Endothelial cell of umbilical vein (primary cell): ENCODE measurements around the gene PLBD2. TPM values are rescaled to one million over a fixed set of nuclear protein-coding genes. Genes with fewer than 3 reads are reported as not detected.

Experiments used
- BruUV-seq: library from RNA; stranded (reverse); fragments of 400-500 nt; replicated peaks from 2 replicates; lab custom pipeline; 2021; lab: Mats Ljungman, UMichigan
- CTCF ChIA-PET: fragments of 300-600, 350-600 bp; sonication (Branson Sonifier 250); formaldehyde crosslinking; loops from one replicate; lab custom pipeline; 2021; ENCODE audit warnings: antibody characterized with exemption, inconsistent platforms; lab: Charles Lee
- POLR2A ChIA-PET: fragments of 300-600, 350-600 bp; sonication (Branson Sonifier 250); formaldehyde crosslinking; loops from one replicate; lab custom pipeline; 2021; ENCODE audit warnings: antibody characterized with exemption, inconsistent platforms; lab: Charles Lee
- DNase-seq: peaks from one replicate; pipeline ENCODE4 v3.0.0-alpha.2; 2011; ENCODE audit warnings: low read depth, low spot score
- FAIRE-seq: peaks from 2 replicates; lab custom pipeline; 2011; peaks lifted over from hg19 to GRCh38; lab: Jason Lieb, UNC
- H2AFZ ChIP-seq: 2 replicates; pipeline ENCODE4 v1.6.0; 2012; ENCODE audit warnings: low read depth, low read length, control low read depth, inconsistent platforms
- H3K27ac ChIP-seq: 2 replicates; pipeline ENCODE4 v1.5.1; 2011; ENCODE audit warnings: low read depth, mild to moderate bottlenecking, control low read depth, low read length, moderate library complexity; ENCODE audit not compliant: insufficient read depth
- H3K27me3 ChIP-seq, 2 experiments: 2 replicates each; pipeline versions ENCODE4 v1.6.0 to v1.6.1; 2011; ENCODE audit warnings: low read length in 2 of 2, mixed read lengths in 1 of 2; ENCODE audit not compliant: control insufficient read depth in 2 of 2, insufficient read depth in 2 of 2
- H3K36me3 ChIP-seq, 2 experiments: 2 replicates in 1 of 2; 3 replicates in 1 of 2; pipeline ENCODE4 v1.5.1; 2011; ENCODE audit warnings: low read length in 2 of 2, mild to moderate bottlenecking in 1 of 2, moderate library complexity in 1 of 2; ENCODE audit not compliant: control insufficient read depth in 2 of 2, insufficient read depth in 2 of 2; ENCODE audit errors: extremely low read depth in 1 of 2
- H3K4me1 ChIP-seq: 3 replicates; pipeline ENCODE4 v1.5.1; 2011; ENCODE audit warnings: mild to moderate bottlenecking, low read length; ENCODE audit not compliant: control insufficient read depth, insufficient read depth; ENCODE audit errors: extremely low read depth
- H3K4me2 ChIP-seq: 2 replicates; pipeline ENCODE4 v1.6.1; 2011; ENCODE audit warnings: low read length, control low read depth, mixed read lengths; ENCODE audit not compliant: insufficient read depth
- H3K4me3 ChIP-seq, 3 experiments: fragments of 200-600 bp in 1 of 3; sonication (generic), shearing (Covaris generic) in 1 of 3; replicated peaks in 1 of 3; 2 replicates each; pipeline ENCODE4 v1.5.1; 2011 to 2016; ENCODE audit warnings: control low read depth in 3 of 3, low read length in 3 of 3, mild to moderate bottlenecking in 2 of 3, inconsistent platforms in 1 of 3, low read depth in 1 of 3, moderate library complexity in 1 of 3; ENCODE audit not compliant: insufficient read depth in 1 of 3
- H3K79me2 ChIP-seq: 2 replicates; pipeline ENCODE4 v1.6.0; 2012; ENCODE audit warnings: low read length, inconsistent platforms; ENCODE audit not compliant: control insufficient read depth, insufficient read depth
- H3K9ac ChIP-seq: replicated peaks from 2 replicates; pipeline ENCODE3; 2011; ENCODE audit warnings: low read length, control low read depth; ENCODE audit not compliant: insufficient read depth; ENCODE audit errors: extremely low read depth
- H3K9me1 ChIP-seq: replicated peaks from 3 replicates; pipeline ENCODE4 v1.6.0; 2011; ENCODE audit warnings: mild to moderate bottlenecking, low read length; ENCODE audit not compliant: control insufficient read depth, insufficient read depth; ENCODE audit errors: extremely low read depth
- H3K9me3 ChIP-seq: replicated peaks from 2 replicates; pipeline ENCODE4 v1.5.1; 2012; ENCODE audit warnings: low read length, inconsistent platforms; ENCODE audit not compliant: control insufficient read depth, insufficient read depth
- H4K20me1 ChIP-seq: replicated peaks from 2 replicates; pipeline ENCODE3; 2011; ENCODE audit warnings: mild to moderate bottlenecking, low read length; ENCODE audit not compliant: control insufficient read depth, insufficient read depth; ENCODE audit errors: extremely low read depth
- CTCF ChIP-seq, 2 donors: IDR thresholded peaks; 1 replicate in 1 of 2; 2 replicates in 1 of 2; pipeline ENCODE4 v1.5.1; 2011; ENCODE audit warnings: low read length in 2 of 2, mild to moderate bottlenecking in 2 of 2, moderate library complexity in 2 of 2, control low read depth in 1 of 2, inconsistent platforms in 1 of 2, low read depth in 1 of 2; ENCODE audit not compliant: insufficient read depth in 1 of 2; ENCODE audit errors: extremely low read depth in 1 of 2
- EZH2 ChIP-seq: IDR thresholded peaks from 2 replicates; pipeline ENCODE4 v1.6.1; 2012; ENCODE audit warnings: borderline replicate concordance, low read depth, mild to moderate bottlenecking, moderate library complexity, low read length, inconsistent platforms; ENCODE audit not compliant: severe bottlenecking
- FOS ChIP-seq: IDR thresholded peaks from 2 replicates; pipeline ENCODE4 v1.6.1; 2011; ENCODE audit warnings: mild to moderate bottlenecking, low read length, moderate library complexity, borderline replicate concordance; ENCODE audit not compliant: insufficient read depth
- GATA2 ChIP-seq: IDR thresholded peaks from 2 replicates; pipeline ENCODE4 v1.7.0; 2011; ENCODE audit warnings: low read depth, mild to moderate bottlenecking, moderate library complexity, mixed read lengths, low read length; ENCODE audit not compliant: insufficient read length, insufficient read depth
- JUN ChIP-seq: IDR thresholded peaks from 2 replicates; pipeline ENCODE4 v1.6.1; 2011; ENCODE audit warnings: borderline replicate concordance, low read depth; ENCODE audit not compliant: insufficient read length, insufficient read depth
- MAX ChIP-seq: IDR thresholded peaks from 2 replicates; pipeline ENCODE4 v1.6.1; 2011; ENCODE audit not compliant: insufficient read depth, insufficient read length
- MYC ChIP-seq: IDR thresholded peaks from one replicate; pipeline ENCODE4 v1.6.1; 2011; ENCODE audit warnings: mild to moderate bottlenecking, low read depth, low read length
- POLR2A ChIP-seq: IDR thresholded peaks from 2 replicates; pipeline ENCODE4 v1.6.1; 2012; ENCODE audit warnings: low read depth, mild to moderate bottlenecking, control low read depth, low read length
- POLR2AphosphoS5 ChIP-seq: IDR thresholded peaks from 2 replicates; pipeline ENCODE4 v1.6.1; 2012; ENCODE audit warnings: low read depth, mild to moderate bottlenecking, control low read depth, low read length, moderate library complexity; ENCODE audit not compliant: insufficient read depth
- dilution Hi-C: fragments of 300-500 bp; cut with MboI; formaldehyde crosslinking; loops from one replicate; pipeline ENCODE4 v1.15.0; 2019; ENCODE audit warnings: low sequenced_read_pairs; ENCODE audit not compliant: extremely low pct_ligation_motif_present
- intact Hi-C: fragments of 100-400 bp; cut with micrococcal nuclease; formaldehyde crosslinking; loops from one replicate; pipeline ENCODE4 v1.10.0; 2022
- polyA plus RNA-seq, 4 experiments: library from polyadenylated mRNA; depleted of rRNA in 3 of 4; stranded (reverse) in 3 of 4; unstranded in 1 of 4; fragments of >200 nt; gene quantifications; 2 replicates each; pipeline versions ENCODE4 v1.2.1 to v1.2.3, GENCODE V29; 2011 to 2012; ENCODE audit warnings: missing spikeins in 1 of 4
- total RNA-seq: library from RNA; stranded (reverse); gene quantifications from 2 replicates; pipeline ENCODE4 v1.2.3, GENCODE V29; 2021

Gene PLBD2
- total and polyA plus RNA-seq, 2 donors (not counting 3 experiments of a cell fraction or from before 2014, with no cell fraction given) = 24.4 to 46.8 TPM

- no peaks in the 10 kb centered on the region for H4K20me1 ChIP-seq
- H3K27ac ChIP-seq = no peak overlapping the region
- intact Hi-C loops = no loop called here
- no TSS peak for BruUV-seq
- FAIRE-seq (no peak), DNase-seq (no peak)
- H2AFZ ChIP-seq = no peak overlapping the region
- H3K9me1 ChIP-seq = no peaks in the 10 kb centered on the region
- peaks cover 0 to 3% of the 10 kb centered on the region in 2 experiments for H3K27me3 ChIP-seq
- H3K79me2 ChIP-seq = no peaks in the 10 kb centered on the region
- dilution Hi-C loops = no loop called here
- H3K9me3 ChIP-seq = no peaks in the 10 kb centered on the region
- ChIA-PET POLR2A (no interaction called here), CTCF (interaction anchor here (1.2 kb wide), 1 partner anchor 25 kb away, joined by 5 read pairs; no protein-coding TSS in a partner anchor)
- H3K4me3 ChIP-seq = no peak overlapping the region
- no peak overlapping the region for H3K9ac ChIP-seq
- no peaks in the 10 kb centered on the region for H3K4me1 ChIP-seq
- TF ChIP-seq GATA2 = no peak
- no peak for TF ChIP-seq FOS
- TF ChIP-seq EZH2 = no peak
- no peak for TF ChIP-seq MYC
- TF ChIP-seq POLR2A = no peak
- no peak for TF ChIP-seq MAX
- TF ChIP-seq POLR2AphosphoS5 = no peak
- TF ChIP-seq CTCF (IDR thresholded peaks at IDR 0.05; ENCODE audit: extremely low read depth in 1 of 2, insufficient read depth in 1 of 2, low read depth in 1 of 2, low read length in 2 of 2) = no peak
- no peak for TF ChIP-seq JUN
- no peaks in the 10 kb centered on the region for H3K36me3 ChIP-seq
- no peak overlapping the region for H3K4me2 ChIP-seq
These were observed 42.0 kb downstream of the PLBD2 start for GRCh38 chr12:113400362-113400761.
